RWPE1 (cell line): ENCODE data around the gene ARFIP1.
"Not testable (repeated sequence)": the region's sequence is repeated elsewhere in the genome, so short reads cannot be mapped to it uniquely, and the experiment has no call there.

Experiments used
- CTCF ChIA-PET: fragments of 350-600 bp; sonication (Branson Sonifier 250); formaldehyde crosslinking; extraction: SDS; loops from one replicate; lab custom pipeline; 2021; lab: Yijun Ruan, JAX
- POLR2A ChIA-PET: fragments of 400-600 bp; formaldehyde crosslinking; extraction: SDS; loops from one replicate; lab custom pipeline; 2020; ENCODE audit warnings: antibody characterized with exemption; ENCODE audit not compliant: low non-redundant PET; lab: Yijun Ruan, JAX
- DNase-seq: peaks from one replicate; pipeline ENCODE4 v3.0.0; 2012; ENCODE audit warnings: low spot score
- H3K27ac ChIP-seq: fragments of 450-650 bp; 2 replicates; pipeline ENCODE4 v1.5.1; 2017
- CTCF ChIP-seq: fragments of 450-650 bp; conservative IDR thresholded peaks from 2 replicates; pipeline ENCODE4 v1.5.1; 2017; ENCODE audit warnings: low read depth, mild to moderate bottlenecking

Gene ARFIP1

GRCh38 chr4:152738827-152739226 is 40.9 kb upstream of the ARFIP1 start:
- ChIA-PET POLR2A (no interaction called here), CTCF (no interaction called here)
- DNase-seq: no peak
- H3K27ac ChIP-seq: no peak overlapping the region
- TF ChIP-seq CTCF: no peak

- H3K27ac ChIP-seq: no peak overlapping the region
- peak; percentile 60 for DNase-seq
- CTCF ChIA-PET: no interaction called here
- POLR2A ChIA-PET: no interaction called here
- TF ChIP-seq CTCF: no peak
Measured at GRCh38 chr4:152747444-152747843, 32.3 kb upstream of the ARFIP1 start.

GRCh38 chr4:152748619-152749018 is 31.1 kb upstream of the ARFIP1 start:
- TF ChIP-seq CTCF: no peak
- ChIA-PET CTCF (no interaction called here), POLR2A (no interaction called here)
- H3K27ac ChIP-seq: no peak overlapping the region
- no peak for DNase-seq

GRCh38 chr4:152763796-152764195 is 16.0 kb upstream of the ARFIP1 start:
- DNase-seq: no peak
- ChIA-PET POLR2A (no interaction called here), CTCF (interaction anchor here (0.7 kb wide), 1 partner anchor 481 kb away, joined by 3 read pairs; no protein-coding TSS in a partner anchor)
- TF ChIP-seq CTCF: no peak
- no peak overlapping the region for H3K27ac ChIP-seq

GRCh38 chr4:152765069-152765737 is 14.6 kb upstream of the ARFIP1 start:
- CTCF ChIA-PET, DNase-seq, POLR2A ChIA-PET, H3K27ac ChIP-seq: not testable (repeated sequence)

GRCh38 chr4:152771741-152772533 is 7.8 kb upstream of the ARFIP1 start:
- no peak for DNase-seq
- no peak for TF ChIP-seq CTCF
- POLR2A ChIA-PET: no interaction called here
- CTCF ChIA-PET: interaction anchor here (0.6 kb wide), 1 partner anchor 35 kb away, joined by 3 read pairs; no protein-coding TSS in a partner anchor
- H3K27ac ChIP-seq: no peak overlapping the region

GRCh38 chr4:152773339-152773738 is 6.4 kb upstream of the ARFIP1 start:
- ChIA-PET POLR2A (no interaction called here), CTCF (no interaction called here)
- no peak overlapping the region for H3K27ac ChIP-seq
- no peak for TF ChIP-seq CTCF
- DNase-seq: no peak
